Measurements from ENCODE around the gene GNLY.
A peak's percentile ranks its signal among the peaks of the same experiment; 100 is the strongest.

GNLY gene

DNA sequence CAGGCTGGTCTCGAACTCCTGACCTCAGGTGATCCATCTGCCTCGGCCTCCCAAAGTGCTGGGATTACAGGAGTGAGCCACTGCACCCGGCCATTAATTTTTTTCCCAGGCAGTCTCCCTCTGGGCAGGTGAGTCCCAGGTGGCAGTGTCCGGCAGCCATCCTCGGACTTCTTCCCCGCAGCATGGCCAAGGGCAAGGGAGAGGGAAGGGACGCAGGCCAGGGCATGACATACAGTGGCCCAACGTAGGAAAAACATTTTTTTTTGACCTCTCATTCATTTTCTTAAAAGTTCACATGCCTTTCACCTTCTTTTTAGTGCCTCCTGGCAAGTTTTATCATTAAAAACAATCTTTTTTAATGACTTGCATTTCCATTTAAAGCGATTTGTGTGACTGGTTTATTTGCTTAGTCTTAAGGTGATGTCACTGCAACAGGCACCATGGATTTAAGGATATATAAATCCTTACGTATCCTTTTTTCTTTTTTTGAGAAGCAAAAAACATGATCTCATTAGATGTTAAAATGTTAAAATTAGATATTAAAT, 36.6 kb downstream of the GNLY start:
- no peak for DNase-seq

DNA sequence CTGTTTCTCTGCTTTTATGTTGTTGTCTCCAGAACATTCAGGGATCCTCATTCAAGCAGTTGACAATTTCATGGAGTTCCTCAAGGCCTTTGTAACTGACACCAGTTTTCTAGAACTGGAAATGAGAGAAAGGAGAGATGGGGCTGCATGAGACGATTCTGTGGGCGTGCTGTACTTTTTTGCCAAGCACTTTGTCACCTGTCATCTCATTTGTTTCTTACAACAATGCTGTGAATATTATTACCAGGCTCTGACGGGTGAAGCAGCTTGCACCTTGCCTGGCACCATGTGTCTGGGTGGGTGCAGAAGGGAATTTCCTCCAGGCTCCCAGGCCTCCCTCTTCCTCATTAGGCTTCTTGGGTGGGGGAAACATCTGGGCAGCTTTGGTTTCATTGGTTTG, 37.4 kb downstream of the GNLY start:
- no peak for DNase-seq

DNA sequence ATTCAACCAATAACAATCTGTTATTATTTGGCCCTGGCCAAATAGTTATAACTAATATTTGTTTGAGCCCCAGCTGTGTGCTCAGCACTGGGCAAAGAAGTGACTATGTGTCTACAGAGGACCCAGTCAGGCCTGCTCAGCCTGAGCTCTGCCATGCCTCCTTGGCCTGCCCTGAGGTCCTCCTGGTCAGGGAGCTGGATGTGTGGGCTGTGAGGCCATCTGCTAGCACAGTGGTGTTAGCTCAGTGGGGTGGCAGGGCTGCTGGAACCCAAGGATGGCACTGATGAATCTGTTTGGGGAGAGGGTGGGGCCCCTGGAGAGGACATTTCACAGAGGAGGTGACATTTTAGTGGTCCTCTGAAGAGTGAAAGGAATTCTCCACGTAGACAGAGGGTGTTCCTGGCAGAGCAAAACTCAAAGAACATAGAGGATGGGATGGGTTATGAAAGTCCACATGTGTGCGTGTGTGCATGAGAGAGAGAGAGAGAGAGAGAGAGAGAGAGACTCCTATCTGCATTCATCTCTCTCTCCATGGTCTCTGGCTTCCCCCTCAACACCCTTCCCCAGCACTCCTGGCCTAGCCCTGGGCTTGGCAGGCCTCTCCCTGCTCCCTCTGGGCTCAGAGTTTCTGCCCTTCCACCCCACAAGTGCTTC, 38.4 kb downstream of the GNLY start:
- no peak for DNase-seq

DNA sequence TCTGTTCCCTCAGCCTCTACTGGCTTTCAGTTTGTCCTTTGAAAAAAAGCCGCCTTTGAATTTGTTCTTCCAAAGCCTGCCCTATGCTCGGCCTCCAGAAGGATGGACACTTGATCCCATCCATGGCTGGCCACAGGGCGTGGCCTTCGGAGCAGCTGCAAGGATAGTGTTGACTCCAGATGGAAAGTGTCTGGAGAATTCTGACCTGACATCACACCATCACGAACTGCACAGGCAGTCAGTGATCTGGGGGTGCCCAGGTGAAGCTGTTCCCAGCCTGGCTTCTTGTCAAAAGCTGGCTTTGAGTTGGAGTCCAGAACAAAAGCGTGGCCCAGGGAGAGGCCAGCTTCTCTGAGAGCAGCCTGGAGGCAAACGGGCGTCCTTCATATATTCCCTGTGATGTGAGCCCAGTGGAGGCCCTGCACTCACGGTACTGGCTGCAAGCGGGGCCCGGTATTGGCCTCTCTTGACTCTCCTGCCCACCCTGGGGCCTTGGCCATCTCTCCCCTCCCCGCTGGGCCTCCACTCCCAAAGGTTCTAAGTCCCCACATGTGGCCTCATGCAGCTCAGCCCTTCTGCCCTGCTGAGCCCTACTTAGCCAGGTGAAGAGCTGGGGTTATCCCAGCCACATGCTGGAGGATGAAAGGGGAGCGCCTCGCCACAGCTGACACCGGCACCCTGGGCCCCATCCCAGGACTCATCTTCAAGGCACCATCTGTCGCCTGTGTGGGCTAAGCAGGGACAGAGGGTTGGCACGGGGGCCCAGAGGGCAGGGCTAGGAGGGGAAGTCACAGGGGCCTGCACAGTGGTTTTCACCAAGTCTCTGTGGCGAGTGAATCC, 39.2 kb downstream of the GNLY start:
- DNase-seq, result peak; percentile 56

DNA sequence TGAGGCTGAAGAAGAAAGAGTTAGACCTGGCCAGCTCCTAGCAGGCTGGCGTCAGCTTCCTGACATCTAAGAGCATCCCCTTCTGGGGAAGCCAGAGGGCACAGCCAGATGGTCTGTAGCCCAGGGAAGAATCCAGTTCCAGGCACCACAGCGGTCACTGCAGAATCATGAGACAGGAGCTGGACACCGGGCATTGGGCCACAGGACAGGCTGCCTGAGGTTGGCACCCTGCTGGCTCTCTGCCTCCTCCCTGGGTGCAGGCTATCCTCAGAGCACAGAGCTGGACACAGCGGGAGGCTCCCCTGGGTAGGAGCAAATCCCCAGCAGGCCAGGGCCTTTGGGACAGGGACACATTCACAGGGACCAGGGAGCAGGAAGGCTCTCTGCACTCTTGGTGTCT, 39.9 kb downstream of the GNLY start:
- DNase-seq, result no peak

DNA sequence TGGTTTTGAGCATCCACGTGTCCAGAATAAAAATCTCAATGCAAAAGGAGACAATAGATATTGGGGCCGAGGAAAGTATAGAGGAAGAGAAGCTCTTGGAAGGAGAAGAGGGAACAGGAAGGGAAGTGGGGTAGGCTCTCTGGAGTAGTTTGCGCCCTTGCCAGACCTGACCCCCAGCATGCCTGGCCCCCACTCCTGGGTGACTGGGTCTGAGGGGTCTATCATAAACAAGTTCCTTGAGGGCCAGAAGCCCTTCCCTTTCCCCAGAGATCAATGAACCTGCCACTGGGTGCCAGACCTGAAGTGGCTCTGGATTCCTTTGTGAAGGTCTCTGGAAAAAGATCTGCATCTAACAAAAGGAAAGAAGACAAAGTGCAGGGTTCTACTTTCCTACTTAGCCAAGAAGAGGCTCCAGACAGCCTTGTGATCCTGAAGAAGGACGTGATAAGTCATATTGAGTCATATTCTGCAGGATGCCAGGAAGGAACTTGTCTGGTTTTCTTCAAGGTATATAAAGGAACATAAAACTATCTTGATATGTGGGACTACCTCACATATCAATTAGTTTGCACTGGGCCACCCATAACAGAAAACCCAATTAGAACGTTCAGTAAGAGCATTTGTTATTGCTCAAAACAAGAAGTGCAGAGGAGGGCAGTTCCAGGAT, 40.9 kb downstream of the GNLY start:
- DNase-seq, result no peak

DNA sequence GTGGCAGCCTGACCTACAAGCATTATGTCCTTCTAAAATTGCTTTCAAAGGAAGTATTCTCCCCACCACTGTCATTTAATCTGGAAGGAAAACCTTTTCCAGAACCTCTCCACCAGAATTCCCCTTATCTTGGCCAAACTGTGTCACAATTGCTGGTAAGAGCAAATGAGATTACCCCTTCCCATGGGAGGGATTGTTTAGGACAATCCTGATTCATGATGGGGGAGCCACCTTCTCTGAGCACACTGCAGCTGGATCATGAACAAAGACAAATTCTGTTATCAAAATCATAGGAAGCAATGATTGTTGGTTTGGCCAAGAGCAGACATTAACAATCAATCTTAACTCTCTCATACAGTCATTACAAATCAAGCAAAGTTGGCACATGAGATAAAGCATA, 41.5 kb downstream of the GNLY start:
- DNase-seq, result no peak

DNA sequence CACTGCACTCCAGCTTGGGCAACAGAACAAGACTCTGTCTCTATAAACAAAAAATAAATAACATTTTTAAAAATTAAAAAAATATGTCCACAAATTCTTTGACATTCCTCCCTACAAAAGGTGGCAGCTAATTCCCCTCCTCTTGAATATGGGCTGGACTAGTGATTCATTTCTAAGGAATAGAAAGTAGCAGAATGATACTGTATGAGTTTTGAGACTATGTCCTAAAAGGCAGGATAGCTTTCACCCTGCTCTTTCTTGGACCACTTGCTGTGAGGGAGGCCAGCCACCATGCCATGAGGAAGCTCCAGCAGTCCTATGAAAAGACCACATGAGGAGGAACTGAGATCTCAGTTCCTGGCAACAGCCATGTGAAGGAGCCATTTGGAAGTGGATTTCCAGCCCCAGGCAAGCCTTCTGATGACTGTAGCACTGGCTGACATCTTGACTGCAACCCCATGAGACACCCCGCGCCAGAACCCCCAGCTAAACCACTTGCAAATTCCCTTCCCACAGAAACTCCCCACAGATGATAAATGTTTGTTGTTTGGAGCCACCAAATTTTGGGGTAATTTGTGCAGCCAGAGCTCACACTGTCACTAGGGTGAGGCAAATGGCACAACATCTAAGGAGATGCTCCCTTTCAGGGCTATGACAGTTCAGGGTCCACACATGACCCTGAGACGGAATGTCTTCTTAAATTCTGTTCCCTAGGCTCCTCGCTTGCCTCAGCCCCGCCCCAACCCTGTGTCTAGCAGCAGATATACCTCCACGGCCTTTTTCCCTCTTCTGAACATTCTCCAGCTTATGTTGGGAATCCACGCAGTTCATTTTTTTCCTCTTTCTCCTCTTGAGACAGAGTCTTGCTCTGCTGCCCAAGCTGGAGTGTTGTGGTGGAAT, 42.5 kb downstream of the GNLY start:
- no peak for DNase-seq

DNA sequence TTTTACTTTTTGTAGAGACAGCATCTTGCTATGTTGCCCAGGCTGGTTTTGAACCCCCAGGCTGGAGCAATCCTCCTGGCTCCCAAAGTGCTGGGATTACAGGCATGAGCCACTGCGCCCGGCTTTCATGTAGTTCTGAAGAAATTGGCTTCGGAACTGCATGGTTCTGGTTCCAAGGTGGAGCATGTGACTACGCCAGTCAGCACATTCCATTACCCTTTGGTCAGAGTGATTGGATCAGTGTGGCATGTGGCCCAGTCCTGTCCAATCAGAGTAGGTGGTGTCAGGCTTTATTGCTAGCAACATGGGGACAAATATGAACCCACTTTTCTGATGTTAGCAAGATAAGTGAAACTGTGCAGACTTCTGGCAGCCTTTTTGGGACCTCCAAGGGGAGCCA, 43.3 kb downstream of the GNLY start:
- no peak for DNase-seq

DNA sequence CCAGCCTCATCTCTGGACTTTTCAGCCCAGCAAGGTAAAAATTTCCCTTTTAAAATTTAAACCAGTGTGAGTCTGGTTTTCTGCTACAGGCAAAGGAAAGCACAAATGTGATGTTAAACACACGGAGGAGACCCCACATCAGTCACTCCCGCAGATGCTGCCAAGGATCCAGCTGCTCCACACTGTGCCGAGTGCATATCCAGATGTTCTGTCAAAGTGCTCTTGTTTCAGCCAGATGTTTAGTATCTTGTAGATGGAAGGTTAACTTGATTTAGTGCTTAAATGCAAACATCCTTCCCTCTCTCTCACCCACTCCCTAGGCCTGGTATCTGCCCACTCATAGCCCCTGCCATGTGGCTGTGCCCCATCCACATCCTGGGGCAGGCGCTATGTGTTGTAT, 43.8 kb downstream of the GNLY start:
- DNase-seq, result no peak

DNA sequence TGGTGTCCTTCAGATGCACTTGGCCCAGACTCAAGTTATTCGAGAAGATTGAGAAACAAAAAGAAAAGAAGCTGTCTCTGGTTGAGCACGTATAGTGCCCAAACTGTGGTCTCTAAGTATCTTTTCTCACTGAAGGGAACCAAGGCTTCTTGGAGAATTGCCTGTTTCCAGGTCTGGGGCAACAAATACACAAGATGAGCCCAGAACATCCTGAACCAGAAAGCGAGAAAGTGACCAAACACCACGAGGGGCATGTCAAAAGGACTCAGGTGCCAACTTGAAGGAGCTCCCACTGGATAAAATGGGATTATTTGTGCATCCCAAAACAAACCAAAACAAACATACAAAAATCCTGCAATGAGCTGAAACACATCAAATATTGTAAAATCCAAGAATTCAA, 46.0 kb downstream of the GNLY start:
- DNase-seq, result no peak

DNA sequence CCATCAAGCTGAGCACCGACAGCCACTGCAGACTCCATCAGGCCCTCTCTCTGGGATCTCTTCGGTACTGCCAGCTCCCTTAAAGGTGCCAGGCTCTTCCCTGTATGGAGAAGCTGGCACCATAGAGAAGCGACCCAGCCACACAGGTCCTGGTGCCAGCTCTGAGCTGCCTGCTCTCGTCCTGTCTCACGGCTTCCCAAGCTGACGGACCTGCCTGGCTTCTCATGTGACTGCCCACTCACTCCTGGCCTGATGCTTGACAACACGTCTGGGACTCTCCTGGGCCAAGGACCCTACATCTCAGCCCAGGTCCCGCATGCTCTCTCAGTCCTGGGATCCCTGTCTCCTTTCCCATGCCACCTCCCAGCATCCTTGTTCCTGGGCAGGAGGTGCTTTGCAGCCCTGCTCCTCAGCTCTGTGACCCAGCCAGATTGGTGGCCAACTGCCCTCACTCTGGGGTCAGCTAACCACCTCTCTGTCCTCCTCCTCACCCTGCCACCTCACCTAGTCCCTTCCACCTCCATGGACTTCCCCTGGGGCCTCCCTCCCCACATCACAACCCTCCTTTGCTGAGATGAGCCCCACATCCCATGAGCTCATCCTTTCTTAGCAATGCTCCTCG, 47.2 kb downstream of the GNLY start:
- no peak for DNase-seq

DNA sequence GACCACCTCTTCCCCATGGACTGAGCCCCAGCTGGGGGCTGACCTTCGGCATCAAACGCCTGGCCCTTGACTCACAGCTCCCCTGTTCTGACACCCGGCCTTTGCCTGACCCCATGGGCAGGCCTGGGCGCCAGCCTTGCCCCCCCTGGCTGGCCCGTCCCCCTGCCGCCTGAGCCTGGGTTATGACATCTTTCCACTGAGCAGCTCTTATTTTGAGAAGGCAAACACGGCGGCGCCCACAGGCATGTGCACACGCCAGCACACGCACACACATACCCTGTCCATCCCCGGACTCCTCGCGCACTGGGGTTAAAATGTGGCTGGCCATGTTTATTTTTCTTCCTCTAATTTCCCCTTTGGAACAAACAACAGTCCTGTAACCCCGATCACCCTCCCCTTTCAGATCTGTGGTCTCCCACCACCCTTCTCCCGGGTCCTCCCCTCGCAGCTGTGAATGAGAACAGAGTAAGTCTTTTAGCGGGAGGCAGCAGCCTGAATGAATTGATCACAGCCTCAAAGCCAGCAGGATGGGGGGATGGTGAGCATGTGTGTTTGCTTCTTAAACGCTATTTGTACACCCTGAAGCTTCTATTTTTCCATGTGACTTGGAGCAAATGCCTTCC, 47.8 kb downstream of the GNLY start:
- DNase-seq, result peak; percentile 67

DNA sequence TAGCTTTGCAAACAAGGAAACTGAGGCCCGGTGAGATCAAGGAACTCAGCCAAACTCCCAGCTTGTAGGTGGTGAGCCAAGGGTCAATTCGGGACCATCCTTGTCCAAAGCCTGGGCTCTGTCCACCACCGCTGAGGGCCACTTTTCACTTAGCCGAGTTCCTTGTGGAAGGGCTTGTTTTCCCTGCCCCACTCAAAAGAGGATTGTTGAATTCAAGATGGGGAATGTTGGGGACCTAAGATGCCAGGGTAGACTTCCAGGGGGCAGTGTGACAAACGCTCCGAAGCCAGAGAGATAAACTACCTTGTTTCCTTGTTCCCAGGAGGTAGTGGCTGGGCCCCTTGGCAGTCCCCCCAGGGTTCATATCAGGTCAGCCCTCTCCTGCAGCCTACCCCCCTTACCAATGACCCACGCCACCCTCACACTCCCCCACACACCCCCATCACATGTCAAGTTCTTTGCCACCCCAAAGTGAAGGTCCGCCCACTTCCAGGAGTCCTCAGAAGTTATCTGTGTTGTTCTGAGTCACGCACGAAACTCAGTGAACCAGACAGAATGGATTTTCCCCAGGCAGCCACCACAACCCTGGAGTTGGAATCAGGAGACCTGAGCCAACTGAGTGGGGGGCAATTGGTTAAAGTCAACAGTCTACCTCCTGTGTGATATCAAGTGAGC, 49.3 kb downstream of the GNLY start:
- DNase-seq, result no peak

DNA sequence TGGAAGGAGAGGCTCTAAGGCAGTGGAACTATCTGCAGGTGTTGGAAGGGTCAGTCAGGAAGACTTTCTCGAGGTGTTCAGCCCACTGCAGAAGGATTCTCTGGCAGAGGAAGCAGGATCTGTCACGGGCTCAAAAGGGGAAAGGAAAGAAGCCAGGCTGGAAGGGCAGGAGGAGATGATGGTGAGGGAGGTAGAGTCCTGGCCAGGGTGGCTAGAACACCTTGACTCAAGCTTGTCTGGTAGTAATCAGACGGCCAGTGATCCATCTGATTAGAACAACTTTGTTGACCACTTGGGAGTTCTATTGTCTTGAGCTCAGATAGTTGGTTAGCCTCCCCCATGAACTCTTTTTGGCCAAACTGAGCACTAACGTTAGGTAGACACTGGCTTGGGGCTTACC, 49.9 kb downstream of the GNLY start:
- no peak for DNase-seq

DNA sequence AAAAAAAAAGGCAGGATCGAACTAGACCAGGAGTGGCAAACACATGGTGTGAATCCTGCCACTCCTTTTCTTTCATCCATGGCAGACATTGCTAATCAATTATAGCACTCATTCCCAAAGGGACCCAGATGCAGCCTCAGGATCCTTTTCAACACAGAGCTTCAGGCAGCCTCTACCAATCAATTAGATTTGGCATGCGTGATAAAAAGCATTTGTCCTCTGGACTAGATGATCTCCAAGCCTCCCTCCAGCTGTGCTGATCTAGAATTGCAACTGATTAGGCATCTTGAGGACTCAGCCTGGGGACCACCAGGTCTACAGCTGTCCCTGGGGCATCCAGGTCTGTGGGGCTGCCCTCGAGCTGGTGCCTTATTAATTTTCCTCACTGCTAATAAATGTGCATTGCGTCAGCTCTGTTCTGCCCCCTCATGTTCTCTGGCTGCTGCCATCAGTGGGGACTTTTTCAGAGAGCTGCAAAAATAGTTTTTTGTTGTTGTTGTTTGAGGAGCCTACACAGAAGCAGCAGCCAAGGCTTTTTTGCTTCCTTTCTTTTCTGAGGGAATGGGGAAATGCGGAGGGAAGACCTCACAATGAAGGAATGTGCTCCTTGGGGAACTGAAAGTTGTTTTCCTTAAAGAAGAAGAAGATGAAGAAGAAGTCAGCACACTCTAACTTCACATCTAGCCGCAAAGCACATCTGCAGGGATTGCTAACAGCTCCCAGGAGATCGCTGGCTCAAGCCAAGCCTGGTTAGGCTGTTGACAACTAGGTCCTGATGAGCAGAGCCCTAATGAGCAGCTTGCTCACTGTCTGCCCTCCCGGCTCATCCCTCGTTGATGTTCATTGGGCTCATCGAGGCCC, 50.8 kb downstream of the GNLY start:
- peak; percentile 43 for DNase-seq

DNA sequence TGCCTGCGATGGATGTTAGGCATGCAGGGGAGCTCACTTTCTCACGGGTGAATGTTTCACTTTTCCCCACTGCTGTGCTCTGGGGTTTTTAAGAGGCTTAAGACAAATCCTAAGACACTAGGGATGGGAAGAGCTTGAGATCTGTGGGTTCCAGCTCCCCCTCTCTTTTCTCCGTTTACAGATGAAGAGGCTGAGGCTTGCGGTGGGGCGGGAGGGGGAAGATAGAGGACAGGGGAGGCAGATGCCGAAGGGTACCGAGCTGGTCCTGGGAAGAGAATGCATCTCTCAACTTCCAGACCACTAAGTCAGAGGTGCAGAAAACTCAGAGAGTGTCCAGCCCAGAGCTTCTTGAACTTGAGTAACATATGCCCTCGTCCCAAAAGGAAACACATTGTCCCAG, 51.5 kb downstream of the GNLY start:
- no peak for DNase-seq

DNA sequence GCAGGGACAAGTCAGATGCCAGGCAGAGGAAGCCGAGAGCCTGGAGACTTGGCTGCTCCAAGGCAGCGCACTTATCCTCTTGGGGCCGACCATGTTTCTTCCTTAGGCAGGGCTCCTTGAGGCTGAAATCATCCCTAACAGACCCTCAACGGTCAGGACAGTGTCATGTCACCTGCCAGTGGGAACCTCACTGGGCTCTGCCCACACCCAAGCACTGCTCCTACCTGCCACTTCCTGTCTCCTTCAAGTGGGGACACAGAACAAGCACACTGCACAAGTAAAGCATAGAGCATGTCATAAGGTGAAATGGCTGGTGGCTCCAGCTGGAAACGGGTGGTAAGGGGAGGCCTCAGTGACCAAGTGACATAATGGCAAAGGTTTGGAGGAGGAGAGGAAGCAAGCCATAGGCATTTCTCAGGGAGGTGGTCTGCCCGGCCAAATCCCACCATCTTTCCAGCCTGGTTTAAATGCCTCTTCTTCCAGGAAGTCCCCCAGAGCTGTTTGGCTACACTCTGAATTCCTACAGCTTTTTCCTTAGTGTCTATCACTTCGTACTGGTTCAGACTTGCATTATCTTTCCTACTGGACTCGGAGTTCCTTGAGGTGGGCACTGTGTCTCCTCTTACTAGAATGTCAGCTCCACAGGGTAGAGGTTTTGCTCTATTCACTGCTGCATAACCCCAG, 52.3 kb downstream of the GNLY start:
- no peak for DNase-seq

DNA sequence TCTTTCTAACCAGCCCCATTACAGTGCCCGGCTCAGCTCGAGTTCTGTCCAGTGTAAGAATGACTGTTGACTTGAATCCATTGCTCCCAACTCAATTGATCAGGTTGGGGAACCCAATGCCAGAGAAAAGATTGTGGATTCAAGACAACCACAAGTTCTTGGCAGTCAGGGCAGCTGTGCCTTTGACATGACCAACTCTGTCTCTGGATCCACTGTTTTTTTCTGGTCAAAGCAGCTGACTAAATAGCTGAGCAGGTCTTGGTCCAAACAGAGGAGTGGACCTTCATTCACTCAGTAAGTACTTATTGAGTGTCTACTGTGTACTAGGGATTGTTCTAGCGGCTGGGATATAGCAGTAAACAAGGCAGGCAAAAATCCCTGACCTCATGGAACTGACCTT, 53.3 kb downstream of the GNLY start:
- no peak for DNase-seq
